Left renal cortex interstitium (tissue), 4 donors: ENCODE results near the gene MAST4. TPM values are rescaled to one million over a fixed set of nuclear protein-coding genes. Genes with fewer than 3 reads are reported as not detected.

Experiments used
- DNase-seq, 4 donors: peaks; one replicate each; pipeline ENCODE4 v3.0.0-alpha.2; 2013; ENCODE audit warnings: low read depth in 4 of 4, low spot score in 2 of 4, missing footprints in 1 of 4
- polyA plus RNA-seq, 4 donors: library from polyadenylated mRNA; unstranded; fragments of 120-200 nt; gene quantifications; one replicate each; pipeline ENCODE4 v1.2.1, GENCODE V29; 2013; ENCODE audit not compliant: insufficient read length in 4 of 4

Gene MAST4
- polyA plus RNA-seq, 4 donors = 13.5 to 18.7 (median 16.1) TPM

- DNase-seq = peak; percentile 34 to 66 (median 60)
Observed at GRCh38 chr5:67209141-67209771, 613.1 kb downstream of the MAST4 start.

- no peak for DNase-seq
Observed at GRCh38 chr5:67211926-67212325, 615.7 kb downstream of the MAST4 start.

GRCh38 chr5:67214036-67214435 lies 617.8 kb downstream of the MAST4 start:
- DNase-seq = no peak

GRCh38 chr5:67214707-67215447 lies 618.7 kb downstream of the MAST4 start:
- no peak for DNase-seq

GRCh38 chr5:67215519-67216471 lies 619.6 kb downstream of the MAST4 start:
- no peak for DNase-seq

GRCh38 chr5:67216564-67216963 lies 620.4 kb downstream of the MAST4 start:
- DNase-seq = no peak
